Left ventricle myocardium inferior (tissue), 1 donor: ENCODE results near the gene NLGN1. TPM values are rescaled to one million over a fixed set of nuclear protein-coding genes. Genes with fewer than 3 reads are reported as not detected.

Experiments
- DNase-seq: peaks from one replicate; pipeline ENCODE4 v3.0.0-alpha.2; 2020
- H3K27ac ChIP-seq: fragments of 200-600 bp; replicated peaks from 2 replicates; pipeline ENCODE4 v1.8.0; 2021
- H3K27me3 ChIP-seq: fragments of 200-600 bp; 2 replicates; pipeline ENCODE4 v1.8.0; 2021; ENCODE audit warnings: low read depth
- H3K36me3 ChIP-seq: fragments of 200-600 bp; 2 replicates; pipeline ENCODE4 v1.8.0; 2021
- H3K4me1 ChIP-seq: fragments of 200-600 bp; 2 replicates; pipeline ENCODE4 v1.8.0; 2021
- H3K4me3 ChIP-seq: fragments of 200-600 bp; 2 replicates; pipeline ENCODE4 v1.8.0; 2021; ENCODE audit warnings: mild to moderate bottlenecking, moderate library complexity
- H3K9me3 ChIP-seq: fragments of 200-600 bp; replicated peaks from 2 replicates; pipeline ENCODE4 v1.8.0; 2021
- CTCF ChIP-seq: fragments of 200-600 bp; IDR thresholded peaks from 2 replicates; pipeline ENCODE4 v1.8.0; 2021; ENCODE audit warnings: antibody characterized with exemption, mild to moderate bottlenecking, borderline replicate concordance
- intact Hi-C: fragments of 100-400 bp; cut with micrococcal nuclease; formaldehyde crosslinking; loops from one replicate; pipeline ENCODE4 v1.11.0; 2022
- total RNA-seq: library from RNA; stranded (reverse); fragmentation: NEBNext Ultra II Directional; extraction: Animal tissue kit (Norgen Biotek cat#: 25700); gene quantifications from one replicate; pipeline ENCODE4 v1.2.1, GENCODE V29; 2021
- donor health status: DM: no; HTN: yes; CAD: no; lungs with severe emphysema.

Gene NLGN1
- total RNA-seq, 1 donor from 2014 or later = 13.7 TPM

DNA sequence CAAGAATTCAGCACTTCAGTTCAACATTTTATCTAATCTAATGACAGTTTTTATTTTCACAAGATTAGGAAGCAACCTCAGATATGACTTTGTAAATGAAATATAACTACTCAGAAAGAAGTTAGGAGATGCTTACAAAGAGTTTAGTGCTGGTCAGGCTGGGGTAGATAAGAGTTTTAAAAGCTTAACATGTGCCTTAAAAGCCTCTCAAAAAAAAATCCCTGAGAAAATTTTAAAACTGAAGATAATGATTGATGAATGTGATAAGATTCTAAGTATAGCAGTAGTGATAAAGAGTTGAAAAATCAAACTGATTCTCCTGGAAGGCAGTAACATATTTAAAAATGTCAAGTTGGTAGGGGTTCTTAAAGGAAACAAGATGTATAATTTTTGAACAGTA, 478.2 kb downstream of the NLGN1 start:
- intact Hi-C loops = no loop called here
- Histone ChIP-seq H3K36me3 (no peaks in the 10 kb centered on the region), H3K4me3 (no peak overlapping the region), H3K27me3 (no peaks in the 10 kb centered on the region), H3K27ac (no peak overlapping the region), H3K9me3 (peaks cover 11% of the 10 kb centered on the region), H3K4me1 (no peaks in the 10 kb centered on the region)
- no peak for TF ChIP-seq CTCF
- DNase-seq = no peak

DNA sequence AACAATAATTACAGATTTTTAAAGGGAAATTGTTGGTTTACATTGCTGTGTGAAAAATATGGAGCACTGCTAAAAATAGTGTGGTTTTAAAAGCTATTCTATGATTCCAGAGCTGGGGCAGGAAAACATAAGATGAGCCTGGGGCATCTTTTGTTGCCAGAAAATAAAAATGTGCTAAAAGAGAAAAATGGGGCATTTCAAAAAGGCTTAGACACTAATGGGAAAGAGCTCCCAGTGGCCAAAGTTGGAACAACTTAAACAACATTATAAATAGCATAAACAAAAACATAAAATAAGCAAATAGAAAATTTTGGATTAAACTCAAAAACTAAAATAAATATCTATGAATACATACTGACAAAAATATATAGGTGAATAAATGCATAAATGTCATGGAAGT, 478.9 kb downstream of the NLGN1 start:
- no peaks in the 10 kb centered on the region for H3K4me1 ChIP-seq
- H3K4me3 ChIP-seq = no peak overlapping the region
- peaks cover 17% of the 10 kb centered on the region for H3K9me3 ChIP-seq
- no peak overlapping the region for H3K27ac ChIP-seq
- DNase-seq = no peak
- intact Hi-C loops = no loop called here
- no peaks in the 10 kb centered on the region for H3K36me3 ChIP-seq
- no peaks in the 10 kb centered on the region for H3K27me3 ChIP-seq
- TF ChIP-seq CTCF = no peak

DNA sequence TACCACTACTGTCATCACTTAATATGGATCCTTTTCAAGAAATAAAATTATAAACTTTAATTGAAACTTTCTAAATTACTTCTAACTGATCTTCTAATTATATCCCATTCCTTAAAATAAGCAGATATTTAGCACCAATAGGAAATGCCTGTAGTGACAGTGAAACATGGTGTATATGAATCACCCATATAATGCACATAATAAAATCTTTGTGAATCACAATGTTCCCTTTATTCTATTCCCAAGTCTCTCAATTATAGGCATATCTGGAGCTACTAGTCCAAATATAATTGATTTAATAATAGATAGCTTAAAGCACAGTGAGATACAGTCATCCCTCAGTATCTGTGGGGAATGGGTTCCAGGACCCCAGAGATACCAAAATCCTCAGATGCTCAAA, 490.3 kb downstream of the NLGN1 start:
- H3K27me3 ChIP-seq = no peaks in the 10 kb centered on the region
- TF ChIP-seq CTCF = no peak
- H3K36me3 ChIP-seq = no peaks in the 10 kb centered on the region
- no peak overlapping the region for H3K4me3 ChIP-seq
- no peak for DNase-seq
- no peak overlapping the region for H3K27ac ChIP-seq
- no peaks in the 10 kb centered on the region for H3K4me1 ChIP-seq
- H3K9me3 ChIP-seq = no peaks in the 10 kb centered on the region
- intact Hi-C loops = no loop called here

DNA sequence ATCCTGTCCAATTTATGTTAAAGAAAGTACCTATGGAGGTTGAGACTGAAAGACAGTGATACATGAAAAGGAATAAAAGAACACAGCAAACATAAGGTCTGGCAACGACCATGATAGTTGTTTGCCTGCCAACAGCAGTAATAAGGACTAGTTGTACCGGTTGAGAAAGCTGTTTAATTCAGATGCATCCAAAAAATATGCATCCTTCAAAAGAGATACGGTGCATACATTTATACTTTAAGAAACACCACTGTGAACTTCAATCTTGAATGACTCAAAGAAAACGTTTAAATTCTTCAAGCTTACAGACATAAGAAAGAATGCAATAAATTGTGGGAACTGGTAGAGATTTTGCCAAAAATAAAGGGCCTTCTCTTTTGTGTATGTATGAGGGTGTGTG, 492.1 kb downstream of the NLGN1 start:
- intact Hi-C loops = no loop called here
- H3K4me3 ChIP-seq = no peak overlapping the region
- no peaks in the 10 kb centered on the region for H3K27me3 ChIP-seq
- no peak for DNase-seq
- no peak overlapping the region for H3K27ac ChIP-seq
- H3K4me1 ChIP-seq = no peaks in the 10 kb centered on the region
- no peaks in the 10 kb centered on the region for H3K9me3 ChIP-seq
- H3K36me3 ChIP-seq = no peaks in the 10 kb centered on the region
- TF ChIP-seq CTCF = no peak

DNA sequence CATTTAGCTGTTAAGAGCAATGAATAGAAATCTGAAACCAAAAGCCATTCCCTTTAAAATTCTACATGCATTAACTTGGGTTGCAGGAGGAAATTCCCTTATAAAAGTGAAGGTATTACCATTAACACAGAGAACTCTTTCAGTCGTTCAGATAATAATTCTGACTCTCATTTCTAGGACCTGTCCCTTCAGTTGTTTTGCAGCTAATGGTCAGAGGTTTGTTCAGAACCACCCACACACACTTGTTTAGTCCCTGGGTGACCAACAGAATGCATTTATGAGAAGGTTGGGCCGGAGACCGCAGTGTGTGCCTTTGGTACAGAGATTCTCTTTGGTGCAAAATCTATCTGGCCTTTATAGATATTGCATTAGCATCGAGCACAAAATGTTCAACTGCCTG, 492.5 kb downstream of the NLGN1 start:
- Histone ChIP-seq H3K27me3 (no peaks in the 10 kb centered on the region), H3K4me3 (no peak overlapping the region), H3K9me3 (no peaks in the 10 kb centered on the region), H3K4me1 (no peaks in the 10 kb centered on the region), H3K36me3 (no peaks in the 10 kb centered on the region), H3K27ac (no peak overlapping the region)
- DNase-seq = no peak
- no peak for TF ChIP-seq CTCF
- intact Hi-C loops = no loop called here
